Upper lobe of left lung (tissue), 4 donors: ENCODE data around the gene FOXP2.

Experiments used
- CTCF ChIP-seq, 6 experiments: fragments of 450-650 bp in 4 of 6; fragments of 200-600 bp in 2 of 6; sonication (generic) in 2 of 6; IDR thresholded peaks; one replicate each; pipeline ENCODE4 v1.5.1; 2016 to 2019; ENCODE audit warnings: antibody characterized with exemption in 6 of 6
- POLR2AphosphoS5 ChIP-seq, 2 donors: sonication (generic); formaldehyde crosslinking; IDR thresholded peaks; one replicate each; pipeline ENCODE4 v1.5.1; 2017; ENCODE audit warnings: antibody characterized with exemption in 2 of 2

DNA sequence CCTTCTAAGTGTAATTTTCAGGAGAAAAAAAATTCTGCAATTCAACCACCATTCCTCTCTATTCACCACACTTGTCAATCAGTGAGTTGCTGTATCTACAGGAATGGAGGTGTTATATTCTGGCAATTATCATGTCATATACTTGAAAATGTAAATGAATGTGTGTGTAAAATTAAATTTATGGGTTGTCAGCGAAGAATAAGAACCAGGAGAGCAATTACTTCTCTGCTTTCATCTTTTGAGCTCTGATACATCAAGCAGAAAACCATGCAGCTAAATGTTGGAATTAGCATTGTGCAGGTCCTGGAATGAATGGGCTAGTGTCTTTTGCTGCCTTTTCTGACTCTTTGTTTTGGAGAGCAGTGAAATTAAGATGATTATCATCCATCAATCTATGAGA, 207.6 kb downstream of the FOXP2 start:
- TF ChIP-seq POLR2AphosphoS5 (IDR thresholded peaks at IDR 0.05) (no peak), CTCF (IDR thresholded peaks at IDR 0.05) (no peak)
